Measurements from ENCODE around the gene ERFL.

DNA sequence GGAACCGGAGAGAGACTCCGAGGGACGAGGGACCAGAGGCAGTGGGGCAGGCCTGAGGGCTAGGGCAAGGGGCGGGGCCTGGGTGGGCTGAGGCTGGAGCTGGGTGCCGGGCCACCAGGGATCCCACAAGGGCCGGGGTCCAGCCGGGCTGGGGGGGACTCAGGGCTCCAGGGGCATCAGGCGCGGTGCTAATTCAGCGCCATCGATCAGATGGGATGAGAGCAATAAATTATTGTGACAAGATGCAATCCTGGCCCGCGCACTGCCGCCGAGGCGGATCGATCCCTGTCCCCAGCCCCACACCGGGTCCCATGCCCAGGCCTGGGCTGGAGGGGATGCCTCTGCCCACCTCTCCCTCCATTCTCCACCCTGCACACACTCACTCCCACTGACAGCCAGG lies 5.7 kb downstream of the ERFL start:
- TF ChIP-seq POLR2AphosphoS5 (IDR thresholded peaks at IDR 0.05) (no peak), POLR2A (IDR thresholded peaks at IDR 0.05) (no peak)

Measured in prostate gland (tissue), 1 donor.